Adrenal gland (tissue), 12 donors: ENCODE measurements around the gene POC5. TPM values are rescaled to one million over a fixed set of nuclear protein-coding genes. Genes with fewer than 3 reads are reported as not detected.

Experiments used
- DNase-seq, 7 donors: peaks; one replicate each; pipeline ENCODE4 v3.0.0-alpha.2; 2019 to 2020
- H3K27ac ChIP-seq, 5 donors: fragments of 200-600 bp; sonication (generic) in 4 of 5; 1 replicate in 3 of 5; 2 replicates in 2 of 5; pipeline versions ENCODE4 v1.5.1 to v1.8.0; 2016 to 2020; ENCODE audit warnings: mild to moderate bottlenecking in 1 of 5
- H3K27me3 ChIP-seq: fragments of 200-600 bp; 2 replicates; pipeline ENCODE4 v1.8.0; 2021
- H3K36me3 ChIP-seq, 2 donors: fragments of 200-600 bp; replicated peaks in 1 of 2; 1 replicate in 1 of 2; 2 replicates in 1 of 2; pipeline versions ENCODE4 v1.5.1 to v1.8.0; 2018 to 2022
- H3K4me1 ChIP-seq, 2 donors: fragments of 200-600 bp; replicated peaks in 1 of 2; 1 replicate in 1 of 2; 2 replicates in 1 of 2; pipeline versions ENCODE4 v1.5.1 to v1.8.0; 2018 to 2021
- H3K4me3 ChIP-seq, 4 donors: fragments of 200-600 bp; sonication (generic) in 3 of 4; one replicate each; pipeline ENCODE4 v1.5.1; 2016 to 2018
- H3K9me3 ChIP-seq, 3 donors: fragments of 200-600 bp; sonication (generic) in 1 of 3; replicated peaks in 1 of 3; 1 replicate in 2 of 3; 2 replicates in 1 of 3; pipeline versions ENCODE4 v1.5.1 to v1.8.0; 2016 to 2021
- CTCF ChIP-seq, 6 experiments: fragments of 450-650 bp in 4 of 6; fragments of 200-600 bp in 2 of 6; sonication (generic) in 1 of 6; IDR thresholded peaks; 1 replicate in 5 of 6; 2 replicates in 1 of 6; pipeline versions ENCODE4 v1.5.1 to v1.8.0; 2016 to 2021; ENCODE audit warnings: antibody characterized with exemption in 6 of 6, mild to moderate bottlenecking in 2 of 6, moderate library complexity in 1 of 6
- POLR2A ChIP-seq, 2 donors: fragments of 450-650 bp; IDR thresholded peaks; one replicate each; pipeline ENCODE4 v1.6.1; 2017; ENCODE audit warnings: antibody characterized with exemption in 2 of 2, mild to moderate bottlenecking in 2 of 2, moderate library complexity in 1 of 2
- WGBS, 4 donors: extraction: QIAGEN DNeasy Blood & Tissue Kit in 2 of 4; methylation state at CpG; one replicate each; pipeline versions ENCODE4 v1.1.5 to v1.1.7; 2013 to 2017; 5-methylcytosine and 5-hydroxymethylcytosine counted together
- intact Hi-C, 2 donors: fragments of 100-400 bp; cut with DNase I; formaldehyde crosslinking; loops; one replicate each; pipeline versions ENCODE4 v1.14.1 to v1.15.0; 2022 to 2023
- polyA plus RNA-seq, 3 donors: library from polyadenylated mRNA; stranded (reverse); fragments of 200-250 nt in 2 of 3; fragments of 350-450 nt in 1 of 3; fragmentation: Illumina TruSeq in 1 of 3; extraction: RNeasy Lipid Tissue Mini Kit (QIAGEN cat#74804) in 1 of 3; gene quantifications; one replicate each; pipeline ENCODE4 v1.2.3, GENCODE V29; 2013 to 2014
- small RNA-seq, 2 donors: library from RNA; depleted of rRNA; stranded (forward); fragments of <200 nt; gene quantifications; one replicate each; pipeline ENCODE3, GENCODE V24; 2016
- total RNA-seq, 9 donors: library from RNA; depleted of rRNA in 4 of 9; stranded (reverse); fragments of >200 nt in 4 of 9; fragments of 120-200 nt in 1 of 9; fragmentation: NEBNext Ultra II Directional in 1 of 9; extraction: Animal tissue kit (Norgen Biotek cat#: 25700) in 1 of 9; gene quantifications; one replicate each; pipeline versions ENCODE4 v1.1.0 to v1.2.4, GENCODE V29; 2013 to 2023
- donor health status: healthy with polysubstance abuse.
- donor health status: Bipolar disorder and iron deficiency.
- donor health status: DM: yes; HTN: yes; CAD: no.
- donor health status: DM: no; HTN: no; CAD: no.
- donor health status: DM: no; HTN: no; CAD: no.
- donor health status: DM: yes; HTN: yes; CAD: no.

The POC5 gene
- total and polyA plus RNA-seq, 12 donors: 6.5 to 22.3 (median 13.6) TPM

GRCh38 chr5:75632321-75632720 is 84.9 kb downstream of the POC5 start:
- Histone ChIP-seq H3K9me3 (no peaks in the 10 kb centered on the region), H3K27me3 (no peaks in the 10 kb centered on the region), H3K4me1 (no peaks in the 10 kb centered on the region), H3K36me3 (no peaks in the 10 kb centered on the region), H3K27ac (no peak overlapping the region), H3K4me3 (no peak overlapping the region)
- DNase-seq: no peak
- intact Hi-C loops: no loop called here
- 96 to 100% (median 96%) methylated on average over 1 of the region's 1 CpG for WGBS, 4 donors
- TF ChIP-seq POLR2A (IDR thresholded peaks at IDR 0.05) (no peak), CTCF (IDR thresholded peaks at IDR 0.05) (no peak)

- Histone ChIP-seq H3K27me3 (no peaks in the 10 kb centered on the region), H3K4me1 (no peaks in the 10 kb centered on the region), H3K27ac (no peak overlapping the region), H3K36me3 (no peaks in the 10 kb centered on the region), H3K4me3 (no peak overlapping the region), H3K9me3 (no peaks in the 10 kb centered on the region)
- intact Hi-C loops: no loop called here
- DNase-seq: no peak
- 88 to 95% (median 92%) methylated on average over 2 of the region's 2 CpGs for WGBS, 4 donors
- TF ChIP-seq POLR2A (IDR thresholded peaks at IDR 0.05) (no peak), CTCF (IDR thresholded peaks at IDR 0.05) (no peak)
These were observed 86.4 kb downstream of the POC5 start for GRCh38 chr5:75630875-75631274.

DNA sequence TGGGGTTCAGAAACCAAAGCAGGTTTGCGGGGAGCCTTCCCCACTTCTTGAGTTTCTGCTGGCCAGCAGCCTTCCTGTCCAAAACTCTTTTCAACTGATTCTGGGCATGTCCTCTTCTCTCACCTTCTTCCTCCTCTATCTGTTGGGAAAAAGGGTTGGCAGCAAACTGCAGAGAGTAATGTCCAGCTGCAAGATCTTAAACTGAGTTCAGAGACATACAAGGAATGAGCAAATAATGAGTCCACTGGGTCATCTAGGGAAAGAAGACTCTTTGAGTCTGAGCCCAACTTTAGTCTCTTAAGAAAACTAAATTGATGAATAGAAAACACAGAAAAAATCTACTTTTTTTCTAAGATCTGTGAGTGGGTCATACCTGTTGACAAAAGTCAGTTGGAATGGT is 89.4 kb downstream of the POC5 start:
- WGBS, 4 donors: 94 to 100% (median 99%) methylated on average over 1 of the region's 1 CpG
- Histone ChIP-seq H3K4me1 (no peaks in the 10 kb centered on the region), H3K4me3 (no peak overlapping the region), H3K27ac (no peak overlapping the region), H3K9me3 (peaks cover 0 to 7% (median 0%) of the 10 kb centered on the region in 3 donors), H3K27me3 (no peaks in the 10 kb centered on the region), H3K36me3 (no peaks in the 10 kb centered on the region)
- intact Hi-C loops: no loop called here
- DNase-seq: no peak
- TF ChIP-seq POLR2A (IDR thresholded peaks at IDR 0.05) (no peak), CTCF (IDR thresholded peaks at IDR 0.05) (no peak)

- H3K27ac ChIP-seq: no peak overlapping the region
- no peak for DNase-seq
- H3K4me3 ChIP-seq: no peak overlapping the region
- H3K9me3 ChIP-seq: peaks cover 0 to 7% (median 0%) of the 10 kb centered on the region in 3 donors
- H3K4me1 ChIP-seq: no peaks in the 10 kb centered on the region
- TF ChIP-seq CTCF (IDR thresholded peaks at IDR 0.05): no peak
- no peak for TF ChIP-seq POLR2A (IDR thresholded peaks at IDR 0.05)
- intact Hi-C loops: no loop called here
- H3K27me3 ChIP-seq: no peaks in the 10 kb centered on the region
- H3K36me3 ChIP-seq: no peaks in the 10 kb centered on the region
These were observed 90.3 kb downstream of the POC5 start for GRCh38 chr5:75626959-75627358.

Small RNAs within 50 kb of the gene (small RNA-seq; reads per million reads assigned to genes)
- gene RNU6-680P: 0 reads per million in 2 donors

Other genes with a start within 250 kb of the POC5 start
- 10 to 100 TPM; 30.6 to 67.6 (median 52.3) TPM for gene CERT1, start 205.8 kb downstream of the POC5 start, total RNA-seq
- 10 to 100 TPM in 2 of 3 donors, 1 to 10 TPM in 1; 5.7 to 66.6 (median 13.2) TPM for gene CERT1, start 205.8 kb downstream of the POC5 start, polyA plus RNA-seq
- gene POLK, start 205.5 kb downstream of the POC5 start, total RNA-seq: 10 to 100 TPM; 16.7 to 63.6 (median 38.8) TPM
- 10 to 100 TPM in 2 of 3 donors, 1 to 10 TPM in 1; 6.9 to 40.0 (median 10.7) TPM for gene POLK, start 205.5 kb downstream of the POC5 start, polyA plus RNA-seq
- 1 to 10 TPM in 1 of 9 donors, under 1 TPM in 6, not detected in 2; 0.28 to 4.5 (median 0.61) TPM for gene ANKDD1B, start 106.0 kb downstream of the POC5 start, total RNA-seq
- 1 to 10 TPM in 2 of 3 donors, under 1 TPM in 1; 0.73 to 3.8 (median 2.1) TPM for gene ANKDD1B, start 106.0 kb downstream of the POC5 start, polyA plus RNA-seq